Neuronal stem cell (in vitro differentiated cells): Measurements from ENCODE around the gene CDH23.

Source experiments
- DNase-seq: peaks from one replicate; pipeline ENCODE4 v3.0.0-alpha.2; 2013; ENCODE audit warnings: low spot score
- H2AFZ ChIP-seq: one replicate; pipeline ENCODE4 v1.6.1; 2013; ENCODE audit warnings: mild to moderate bottlenecking, low read length, inconsistent platforms
- H2AK5ac ChIP-seq: 2 replicates; pipeline ENCODE4 v1.6.1; 2013; ENCODE audit warnings: low read depth, mild to moderate bottlenecking, inconsistent platforms, low read length, moderate library complexity, mixed read lengths
- H2BK120ac ChIP-seq: 2 replicates; pipeline ENCODE4 v1.6.1; 2013; ENCODE audit warnings: low read depth, mild to moderate bottlenecking, inconsistent platforms, low read length, moderate library complexity, mixed read lengths
- H2BK12ac ChIP-seq: one replicate; pipeline ENCODE4 v1.6.1; 2013; ENCODE audit warnings: low read length, inconsistent platforms
- H2BK15ac ChIP-seq: 2 replicates; pipeline ENCODE4 v1.6.1; 2013; ENCODE audit warnings: mild to moderate bottlenecking, low read length, inconsistent platforms, mixed read lengths
- H2BK5ac ChIP-seq: one replicate; pipeline ENCODE4 v1.6.1; 2013; ENCODE audit warnings: inconsistent platforms, mild to moderate bottlenecking, low read length, moderate library complexity
- H3K14ac ChIP-seq: one replicate; pipeline ENCODE4 v1.6.1; 2013; ENCODE audit warnings: low read length, inconsistent platforms
- H3K18ac ChIP-seq: 2 replicates; pipeline ENCODE4 v1.6.1; 2013; ENCODE audit warnings: low read length, inconsistent platforms
- H3K23ac ChIP-seq: 2 replicates; pipeline ENCODE4 v1.6.1; 2013; ENCODE audit warnings: low read depth, mild to moderate bottlenecking, mixed read lengths, low read length, inconsistent platforms; ENCODE audit not compliant: poor library complexity
- H3K27ac ChIP-seq: replicated peaks from 3 replicates; pipeline ENCODE4 v1.5.1; 2013; ENCODE audit warnings: low read length, inconsistent platforms
- H3K27me3 ChIP-seq, 3 experiments: 2 replicates each; pipeline ENCODE4 v1.6.1; 2013; ENCODE audit warnings: low read length in 3 of 3, mild to moderate bottlenecking in 2 of 3, inconsistent platforms in 1 of 3, low read depth in 1 of 3, mixed read lengths in 1 of 3, moderate library complexity in 1 of 3; ENCODE audit not compliant: control insufficient read depth in 3 of 3, insufficient read depth in 3 of 3
- H3K36me3 ChIP-seq, 2 donors: replicated peaks in 1 of 2; 2 replicates each; pipeline ENCODE4 v1.6.1; 2013; ENCODE audit warnings: low read length in 2 of 2; ENCODE audit not compliant: control insufficient read depth in 2 of 2, insufficient read depth in 2 of 2
- H3K4ac ChIP-seq: 2 replicates; pipeline ENCODE4 v1.6.1; 2013; ENCODE audit warnings: inconsistent platforms, mild to moderate bottlenecking, low read length, moderate library complexity
- H3K4me1 ChIP-seq, 2 donors: 1 replicate in 1 of 2; 2 replicates in 1 of 2; pipeline ENCODE4 v1.6.1; 2013; ENCODE audit warnings: low read length in 2 of 2, low read depth in 1 of 2; ENCODE audit not compliant: control insufficient read depth in 2 of 2, insufficient read depth in 1 of 2
- H3K4me2 ChIP-seq: one replicate; pipeline ENCODE4 v1.6.1; 2013; ENCODE audit warnings: mild to moderate bottlenecking, low read length, inconsistent platforms; ENCODE audit not compliant: insufficient read depth, poor library complexity, severe bottlenecking
- H3K4me3 ChIP-seq, 2 donors: 2 replicates each; pipeline ENCODE4 v1.5.1; 2013; ENCODE audit warnings: low read length in 2 of 2, mild to moderate bottlenecking in 2 of 2, inconsistent platforms in 1 of 2, moderate library complexity in 1 of 2
- H3K79me1 ChIP-seq: one replicate; pipeline ENCODE4 v1.6.1; 2013; ENCODE audit warnings: low read depth, mild to moderate bottlenecking, inconsistent platforms, low read length, moderate library complexity
- H3K9ac ChIP-seq: one replicate; pipeline ENCODE4 v1.6.1; 2013; ENCODE audit warnings: mild to moderate bottlenecking, low read depth, low read length, inconsistent platforms; ENCODE audit not compliant: poor library complexity
- H3K9me3 ChIP-seq, 2 donors: replicated peaks in 1 of 2; 2 replicates each; pipeline versions ENCODE3 to v1.6.1; 2013; ENCODE audit warnings: low read length in 2 of 2, mild to moderate bottlenecking in 2 of 2, inconsistent platforms in 1 of 2, low read depth in 1 of 2, mixed read lengths in 1 of 2, moderate library complexity in 1 of 2; ENCODE audit not compliant: control insufficient read depth in 2 of 2, insufficient read depth in 1 of 2
- H4K8ac ChIP-seq: one replicate; pipeline ENCODE4 v1.6.1; 2013; ENCODE audit warnings: low read depth, mild to moderate bottlenecking, inconsistent platforms, low read length, moderate library complexity
- H4K91ac ChIP-seq: one replicate; pipeline ENCODE4 v1.6.1; 2013; ENCODE audit warnings: low read length, low read depth, mild to moderate bottlenecking, inconsistent platforms; ENCODE audit not compliant: poor library complexity
- WGBS, 2 donors: extraction: QIAGEN DNeasy Blood & Tissue Kit; methylation state at CpG; one replicate each; pipeline ENCODE4 v1.1.7; 2013; ENCODE audit warnings: missing lambda C conversion rate in 2 of 2, mixed read lengths in 1 of 2; ENCODE audit not compliant: insufficient read length in 2 of 2, insufficient replicate concordance in 1 of 2; ENCODE audit errors: extremely low coverage in 2 of 2; 5-methylcytosine and 5-hydroxymethylcytosine counted together

CDH23 gene

GRCh38 chr10:71812913-71813590 is 416.3 kb downstream of the CDH23 start:
- no peak overlapping the region for H2BK15ac ChIP-seq

GRCh38 chr10:71814922-71815411 is 418.2 kb downstream of the CDH23 start:
- no CpG with 5 or more reads among the region's 26 CpGs for WGBS, 2 donors
- peaks cover 0 to 3% of the 10 kb centered on the region in 2 donors for H3K4me1 ChIP-seq
- no peak overlapping the region for H3K4me2 ChIP-seq
- H3K27ac ChIP-seq: no peak overlapping the region
- H4K91ac ChIP-seq: no peak overlapping the region
- no peak overlapping the region for H2BK15ac ChIP-seq
- H3K18ac ChIP-seq: peak overlapping the region; percentile 49
- H3K14ac ChIP-seq: no peak overlapping the region
- no peak overlapping the region for H3K9ac ChIP-seq
- peak overlapping the region; percentile 34 for H3K23ac ChIP-seq
- H3K9me3 ChIP-seq: no peaks in the 10 kb centered on the region
- no peak for DNase-seq
- H3K36me3 ChIP-seq: peaks cover 43 to 59% of the 10 kb centered on the region in 2 donors
- no peak overlapping the region for H2BK120ac ChIP-seq
- no peak overlapping the region for H2AK5ac ChIP-seq
- H3K4me3 ChIP-seq: no peak overlapping the region
- H3K4ac ChIP-seq: no peak overlapping the region
- H3K79me1 ChIP-seq: peaks cover 2% of the 10 kb centered on the region
- H2AFZ ChIP-seq: no peak overlapping the region
- no peak overlapping the region for H2BK12ac ChIP-seq
- peak overlapping the region; percentile 32 for H2BK5ac ChIP-seq
- H3K27me3 ChIP-seq: no peaks in the 10 kb centered on the region
- no peak overlapping the region for H4K8ac ChIP-seq

More at GRCh38 chr10:71812913-71813590, 416.3 kb downstream of the CDH23 start:
- no peak overlapping the region for H3K4ac ChIP-seq
- DNase-seq: no peak
- no peak overlapping the region for H3K4me3 ChIP-seq
- no peak overlapping the region for H4K91ac ChIP-seq
- H3K27ac ChIP-seq: no peak overlapping the region
- no peak overlapping the region for H3K14ac ChIP-seq
- H3K18ac ChIP-seq: peak overlapping the region; percentile 21
- no peaks in the 10 kb centered on the region for H3K27me3 ChIP-seq
- no peak overlapping the region for H2AFZ ChIP-seq
- H2BK120ac ChIP-seq: no peak overlapping the region
- no peaks in the 10 kb centered on the region for H3K9me3 ChIP-seq
- peaks cover 29 to 40% of the 10 kb centered on the region in 2 donors for H3K36me3 ChIP-seq
- peak overlapping the region; percentile 83 for H3K23ac ChIP-seq
- H4K8ac ChIP-seq: no peak overlapping the region
- H3K4me2 ChIP-seq: no peak overlapping the region
- H2AK5ac ChIP-seq: no peak overlapping the region
- peaks cover 0 to 5% of the 10 kb centered on the region in 2 donors for H3K4me1 ChIP-seq
- no peak overlapping the region for H3K9ac ChIP-seq
- peak overlapping the region; percentile 56 for H2BK5ac ChIP-seq
- no peaks in the 10 kb centered on the region for H3K79me1 ChIP-seq
- WGBS, 2 donors: no CpG with 5 or more reads among the region's 11 CpGs
- H2BK12ac ChIP-seq: no peak overlapping the region

DNA sequence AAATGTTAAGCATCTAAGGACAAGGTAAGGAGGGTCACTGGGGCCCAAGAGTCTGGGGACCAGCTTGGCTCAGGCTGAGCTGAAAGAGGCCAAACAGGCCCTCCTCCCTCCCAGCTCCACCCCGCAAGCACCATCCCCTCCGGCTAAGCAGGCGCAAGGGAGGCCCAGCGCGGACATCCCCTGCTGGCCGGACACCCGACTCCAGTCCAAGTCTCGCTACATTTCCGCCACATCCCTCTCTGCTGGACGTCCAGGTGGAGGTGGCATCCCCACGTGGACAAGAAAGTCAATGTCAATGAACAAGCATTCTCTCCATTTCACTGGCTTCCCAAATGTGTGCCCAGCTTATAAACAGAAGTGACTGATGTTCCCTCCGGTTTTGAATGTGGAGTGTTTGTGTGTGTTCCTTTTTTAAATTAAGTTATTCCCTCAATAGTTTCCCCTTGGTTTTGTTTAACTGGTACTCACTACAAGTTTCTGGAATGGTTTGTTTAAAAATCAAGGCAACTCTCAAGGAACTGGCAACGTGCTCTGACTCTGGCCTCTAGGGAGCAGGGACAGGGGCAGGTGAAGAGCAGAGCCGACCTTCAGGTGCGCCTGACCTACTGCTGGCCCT is 418.9 kb downstream of the CDH23 start:
- H3K9ac ChIP-seq: no peak overlapping the region
- H2BK12ac ChIP-seq: no peak overlapping the region
- H3K14ac ChIP-seq: no peak overlapping the region
- H2BK15ac ChIP-seq: no peak overlapping the region
- H4K8ac ChIP-seq: no peak overlapping the region
- H2BK120ac ChIP-seq: no peak overlapping the region
- no peak overlapping the region for H3K27ac ChIP-seq
- H3K23ac ChIP-seq: peak overlapping the region; percentile 25
- H3K4me2 ChIP-seq: no peak overlapping the region
- H2BK5ac ChIP-seq: peak overlapping the region; percentile 32
- H3K36me3 ChIP-seq: peaks cover 48 to 66% of the 10 kb centered on the region in 2 donors
- peaks cover 2% of the 10 kb centered on the region for H3K79me1 ChIP-seq
- no peak overlapping the region for H3K4me3 ChIP-seq
- no CpG with 5 or more reads among the region's 15 CpGs for WGBS, 2 donors
- H3K4me1 ChIP-seq: peaks cover 0 to 3% of the 10 kb centered on the region in 2 donors
- no peak overlapping the region for H2AFZ ChIP-seq
- H3K18ac ChIP-seq: no peak overlapping the region
- no peak overlapping the region for H4K91ac ChIP-seq
- DNase-seq: no peak
- no peak overlapping the region for H2AK5ac ChIP-seq
- no peaks in the 10 kb centered on the region for H3K9me3 ChIP-seq
- no peak overlapping the region for H3K4ac ChIP-seq
- no peaks in the 10 kb centered on the region for H3K27me3 ChIP-seq

DNA sequence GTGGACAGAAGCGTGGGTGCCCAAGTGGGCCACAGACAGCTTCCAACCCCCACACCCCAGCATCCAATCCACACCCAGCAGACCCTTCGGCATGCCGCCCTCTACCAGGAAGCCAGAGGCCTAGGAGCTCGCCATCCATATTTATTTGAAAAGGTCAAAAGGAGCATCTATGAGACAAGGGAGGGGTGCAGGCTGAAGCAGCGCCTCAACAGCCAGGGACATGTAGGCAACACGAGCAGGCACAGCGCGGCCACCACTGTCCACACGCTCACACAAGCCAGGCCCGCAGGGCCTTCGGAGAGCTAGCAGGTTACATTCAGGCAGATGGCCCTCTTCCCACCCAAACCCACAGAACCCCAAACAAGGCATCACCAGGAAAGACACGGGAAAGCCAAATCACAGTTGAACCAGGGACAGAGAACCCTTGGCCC is 419.7 kb downstream of the CDH23 start:
- WGBS, 2 donors: no CpG with 5 or more reads among the region's 12 CpGs
- H3K36me3 ChIP-seq: peaks cover 56 to 74% of the 10 kb centered on the region in 2 donors

More for the DNA sequence above, 419.7 kb downstream of the CDH23 start:
- H3K4me2 ChIP-seq: no peak overlapping the region
- H2AFZ ChIP-seq: no peak overlapping the region
- H3K14ac ChIP-seq: no peak overlapping the region
- peaks cover 2% of the 10 kb centered on the region for H3K79me1 ChIP-seq
- no peaks in the 10 kb centered on the region for H3K27me3 ChIP-seq
- no peak overlapping the region for H3K4ac ChIP-seq
- no peak overlapping the region for H4K8ac ChIP-seq
- DNase-seq: no peak
- no peak overlapping the region for H2BK12ac ChIP-seq
- H2BK15ac ChIP-seq: no peak overlapping the region
- H4K91ac ChIP-seq: no peak overlapping the region
- H3K9ac ChIP-seq: no peak overlapping the region
- no peak overlapping the region for H2BK120ac ChIP-seq
- H3K4me3 ChIP-seq: no peak overlapping the region
- H3K4me1 ChIP-seq: peaks cover 0 to 3% of the 10 kb centered on the region in 2 donors
- H3K18ac ChIP-seq: no peak overlapping the region
- no peak overlapping the region for H3K27ac ChIP-seq
- H2AK5ac ChIP-seq: no peak overlapping the region
- no peaks in the 10 kb centered on the region for H3K9me3 ChIP-seq
- no peak overlapping the region for H2BK5ac ChIP-seq
- H3K23ac ChIP-seq: no peak overlapping the region
